ENCODE measurements around the gene CCDC191. TPM values are rescaled to one million over a fixed set of nuclear protein-coding genes. Genes with fewer than 3 reads are reported as not detected.

CCDC191 gene
- total RNA-seq, 2 experiments from 2014 or later: 4.2 to 5.0 TPM

DNA sequence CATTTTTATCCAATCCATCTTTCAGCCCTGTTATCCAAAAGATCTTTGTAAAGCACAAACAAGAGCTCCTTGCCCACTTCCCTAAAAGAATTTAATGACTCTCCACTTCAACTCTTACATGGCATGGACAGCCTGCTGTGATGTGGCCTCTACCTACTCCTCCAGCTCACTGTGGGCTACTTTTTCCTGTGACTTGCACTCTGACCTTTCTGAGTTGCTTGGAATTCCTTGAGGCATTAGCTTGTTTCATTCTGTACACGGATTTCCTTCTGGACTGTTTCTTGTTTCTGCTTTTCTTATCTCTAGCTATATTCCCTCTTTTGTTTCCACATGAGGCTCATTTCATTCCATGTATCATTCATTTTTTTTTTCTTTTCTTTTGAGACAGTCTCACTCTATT is 15.5 kb upstream of the CCDC191 start:
- H3K9me3 ChIP-seq (ENCODE audit: low read length): no peaks in the 10 kb centered on the region
- H3K9me2 ChIP-seq (ENCODE audit: insufficient read depth, low read length): no peaks in the 10 kb centered on the region
- H4K20me1 ChIP-seq (ENCODE audit: insufficient read depth, low read length): no peaks in the 10 kb centered on the region
- no peak for DNase-seq (ENCODE audit: low spot score)
- H2AFZ ChIP-seq (ENCODE audit: low read length): no peak overlapping the region
- no peaks in the 10 kb centered on the region for H3K4me1 ChIP-seq (ENCODE audit: insufficient read depth, low read length, poor library complexity, severe bottlenecking)
- POLR2A ChIA-PET: interaction anchor here (0.5 to 1.4 kb wide), 3 partner anchors 8 to 216 kb away, joined by 3 to 4 read pairs (median 4); no protein-coding TSS in a partner anchor
- CTCF ChIA-PET (ENCODE audit: unreplicated experiment): no interaction called here
- H3K4me2 ChIP-seq (ENCODE audit: low read length): no peak overlapping the region
- no TSS peak for BruUV-seq (replicated peaks)
- peaks cover 99% of the 10 kb centered on the region for H3K36me3 ChIP-seq (ENCODE audit: insufficient read depth, low read length)
- H3K4me3 ChIP-seq (ENCODE audit: low read depth, low read length, poor library complexity, severe bottlenecking): no peak overlapping the region
- intact Hi-C loops (cut with micrococcal nuclease; ENCODE audit: unreplicated experiment): no loop called here
- H3K79me2 ChIP-seq (ENCODE audit: insufficient read depth, low read depth, low read length): peaks cover 11% of the 10 kb centered on the region; the same call in 1 of the 2 replicates
- TF ChIP-seq, protein P1, sequence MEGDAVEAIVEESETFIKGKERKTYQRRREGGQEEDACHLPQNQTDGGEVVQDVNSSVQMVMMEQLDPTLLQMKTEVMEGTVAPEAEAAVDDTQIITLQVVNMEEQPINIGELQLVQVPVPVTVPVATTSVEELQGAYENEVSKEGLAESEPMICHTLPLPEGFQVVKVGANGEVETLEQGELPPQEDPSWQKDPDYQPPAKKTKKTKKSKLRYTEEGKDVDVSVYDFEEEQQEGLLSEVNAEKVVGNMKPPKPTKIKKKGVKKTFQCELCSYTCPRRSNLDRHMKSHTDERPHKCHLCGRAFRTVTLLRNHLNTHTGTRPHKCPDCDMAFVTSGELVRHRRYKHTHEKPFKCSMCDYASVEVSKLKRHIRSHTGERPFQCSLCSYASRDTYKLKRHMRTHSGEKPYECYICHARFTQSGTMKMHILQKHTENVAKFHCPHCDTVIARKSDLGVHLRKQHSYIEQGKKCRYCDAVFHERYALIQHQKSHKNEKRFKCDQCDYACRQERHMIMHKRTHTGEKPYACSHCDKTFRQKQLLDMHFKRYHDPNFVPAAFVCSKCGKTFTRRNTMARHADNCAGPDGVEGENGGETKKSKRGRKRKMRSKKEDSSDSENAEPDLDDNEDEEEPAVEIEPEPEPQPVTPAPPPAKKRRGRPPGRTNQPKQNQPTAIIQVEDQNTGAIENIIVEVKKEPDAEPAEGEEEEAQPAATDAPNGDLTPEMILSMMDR (conservative IDR thresholded peaks at IDR 0.05; ENCODE audit: low read length): no peak
- no peak for TF ChIP-seq EZH2phosphoT487 (IDR thresholded peaks at IDR 0.05; ENCODE audit: borderline replicate concordance, low read depth, low read length)
- H3K27ac ChIP-seq (ENCODE audit: low read depth, low read length, poor library complexity, severe bottlenecking): no peak overlapping the region

DNA sequence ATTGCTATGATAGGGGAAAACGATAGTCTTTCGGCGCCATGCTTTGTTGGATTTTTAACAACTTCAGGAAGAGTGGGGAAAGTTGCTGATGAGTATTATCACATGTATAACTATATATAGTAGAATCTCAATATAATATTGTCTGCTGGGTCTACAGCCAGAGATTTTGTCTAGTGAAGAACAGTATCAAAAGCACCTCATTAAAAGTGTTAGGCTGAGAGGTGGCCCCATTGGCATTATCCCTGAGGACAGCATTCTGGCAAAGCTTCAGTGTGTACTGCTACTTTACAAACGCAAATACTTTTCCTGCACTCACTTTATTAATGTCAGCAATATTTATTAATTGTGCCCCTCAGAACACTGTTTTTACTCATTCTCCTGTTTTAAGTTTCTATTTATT is 12.0 kb upstream of the CCDC191 start:
- peaks cover 34% of the 10 kb centered on the region for H3K79me2 ChIP-seq (ENCODE audit: insufficient read depth, low read depth, low read length)
- H3K9me3 ChIP-seq (ENCODE audit: low read length): no peaks in the 10 kb centered on the region
- H2AFZ ChIP-seq (ENCODE audit: low read length): no peak overlapping the region
- ChIA-PET POLR2A (no interaction called here), CTCF (ENCODE audit: unreplicated experiment) (no interaction called here)
- BruUV-seq (replicated peaks): no TSS peak
- H3K36me3 ChIP-seq (ENCODE audit: insufficient read depth, low read length): peaks cover 96% of the 10 kb centered on the region
- no peak overlapping the region for H3K27ac ChIP-seq (ENCODE audit: low read depth, low read length, poor library complexity, severe bottlenecking)
- DNase-seq (ENCODE audit: low spot score): no peak
- no peak for TF ChIP-seq EZH2phosphoT487 (IDR thresholded peaks at IDR 0.05; ENCODE audit: borderline replicate concordance, low read depth, low read length)
- TF ChIP-seq, protein P1 (conservative IDR thresholded peaks at IDR 0.05; ENCODE audit: low read length): no peak
- no peaks in the 10 kb centered on the region for H3K9me2 ChIP-seq (ENCODE audit: insufficient read depth, low read length)
- H4K20me1 ChIP-seq (ENCODE audit: insufficient read depth, low read length): peaks cover 11% of the 10 kb centered on the region
- intact Hi-C loops (cut with micrococcal nuclease; ENCODE audit: unreplicated experiment): no loop called here
- H3K4me3 ChIP-seq (ENCODE audit: low read depth, low read length, poor library complexity, severe bottlenecking): no peak overlapping the region
- H3K4me2 ChIP-seq (ENCODE audit: low read length): no peak overlapping the region
- no peaks in the 10 kb centered on the region for H3K4me1 ChIP-seq (ENCODE audit: insufficient read depth, low read length, poor library complexity, severe bottlenecking)

DNA sequence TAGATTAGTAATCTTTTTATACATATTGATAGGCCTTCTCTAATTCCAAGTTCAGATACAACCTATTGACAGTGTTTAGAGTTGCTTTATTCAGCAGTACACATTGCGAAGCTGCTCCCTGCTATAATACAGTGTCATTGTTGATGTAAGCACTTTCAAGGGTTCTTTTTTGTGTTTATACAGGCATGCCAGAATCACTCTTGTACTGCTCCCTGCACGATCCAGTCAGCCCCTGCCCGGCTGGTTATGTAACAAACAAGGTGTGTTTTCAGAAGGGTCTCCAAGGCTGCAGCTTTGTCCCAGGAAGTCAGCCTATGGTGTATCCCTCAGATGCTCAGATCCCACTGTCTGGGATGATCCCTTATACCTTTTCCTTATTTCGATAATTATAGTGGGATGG is 11.5 kb upstream of the CCDC191 start:
- H3K79me2 ChIP-seq (ENCODE audit: insufficient read depth, low read depth, low read length): peaks cover 40% of the 10 kb centered on the region
- ChIA-PET CTCF (ENCODE audit: unreplicated experiment) (no interaction called here), POLR2A (interaction anchor here (0.5 to 1.2 kb wide), 3 partner anchors 9 to 307 kb away, joined by 3 to 9 read pairs (median 4); partner anchors contain the start of genes CCDC191 and QTRT2)
- TF ChIP-seq, protein P1 (conservative IDR thresholded peaks at IDR 0.05; ENCODE audit: low read length): no peak
- TF ChIP-seq EZH2phosphoT487 (IDR thresholded peaks at IDR 0.05; ENCODE audit: borderline replicate concordance, low read depth, low read length): no peak
- H3K9me2 ChIP-seq (ENCODE audit: insufficient read depth, low read length): no peaks in the 10 kb centered on the region
- no TSS peak for BruUV-seq (replicated peaks)
- peaks cover 93% of the 10 kb centered on the region for H3K36me3 ChIP-seq (ENCODE audit: insufficient read depth, low read length)
- no peaks in the 10 kb centered on the region for H3K4me1 ChIP-seq (ENCODE audit: insufficient read depth, low read length, poor library complexity, severe bottlenecking)
- no peak overlapping the region for H3K4me3 ChIP-seq (ENCODE audit: low read depth, low read length, poor library complexity, severe bottlenecking)
- H2AFZ ChIP-seq (ENCODE audit: low read length): no peak overlapping the region
- H3K9me3 ChIP-seq (ENCODE audit: low read length): no peaks in the 10 kb centered on the region
- H3K27ac ChIP-seq (ENCODE audit: low read depth, low read length, poor library complexity, severe bottlenecking): no peak overlapping the region
- intact Hi-C loops (cut with micrococcal nuclease; ENCODE audit: unreplicated experiment): no loop called here
- H4K20me1 ChIP-seq (ENCODE audit: insufficient read depth, low read length): peaks cover 11% of the 10 kb centered on the region
- no peak overlapping the region for H3K4me2 ChIP-seq (ENCODE audit: low read length)
- DNase-seq (ENCODE audit: low spot score): no peak

Measured in OCI-LY7 (cell line).